ENCODE results near the gene ZC3HAV1. TPM values are rescaled to one million over a fixed set of nuclear protein-coding genes. Genes with fewer than 3 reads are reported as not detected.
A peak's percentile ranks its signal among the peaks of the same experiment; 100 is the strongest.
"Not testable (repeated sequence)": the region's sequence is repeated elsewhere in the genome, so short reads cannot be mapped to it uniquely, and the experiment has no call there.

ZC3HAV1 gene
- total RNA-seq, 2 experiments from 2014 or later = 131 to 134 TPM

GRCh38 chr7:139034336-139034735, 75.2 kb downstream of the ZC3HAV1 start:
- peaks cover 18% of the 10 kb centered on the region for H3K4me1 Mint-ChIP-seq (ENCODE audit: low read depth)
- H3K4me3 Mint-ChIP-seq = peak overlapping the region; percentile 79
- DNase-seq = no peak
- intact Hi-C loops (cut with micrococcal nuclease) = no loop called here
- CTCF ChIA-PET = interaction anchor here (1.3 kb wide), 1 partner anchor 40 kb away, joined by 5 read pairs; no protein-coding TSS in a partner anchor
- no peaks in the 10 kb centered on the region for H3K27me3 Mint-ChIP-seq (ENCODE audit: low read depth)
- peaks cover 12% of the 10 kb centered on the region for H3K36me3 Mint-ChIP-seq (ENCODE audit: low read depth)
- no peaks in the 10 kb centered on the region for H3K9me3 Mint-ChIP-seq
- H3K27ac Mint-ChIP-seq = no peak overlapping the region

GRCh38 chr7:139033346-139034114, 76.0 kb downstream of the ZC3HAV1 start:
- Mint-ChIP-seq H3K4me3 (no peak overlapping the region), H3K9me3 (no peaks in the 10 kb centered on the region)
- intact Hi-C loops (cut with micrococcal nuclease) = no loop called here

GRCh38 chr7:139032473-139032872, 77.0 kb downstream of the ZC3HAV1 start:
- Mint-ChIP-seq H3K27ac (no peak overlapping the region), H3K36me3 (ENCODE audit: low read depth) (peaks cover 23% of the 10 kb centered on the region), H3K9me3 (no peaks in the 10 kb centered on the region), H3K4me1 (ENCODE audit: low read depth) (peaks cover 18% of the 10 kb centered on the region), H3K27me3 (ENCODE audit: low read depth) (no peaks in the 10 kb centered on the region), H3K4me3 (no peak overlapping the region)
- intact Hi-C loops (cut with micrococcal nuclease) = no loop called here
- CTCF ChIA-PET = interaction anchor here (0.7 to 1.2 kb wide), 2 partner anchors 14 to 65 kb away, joined by 3 to 5 read pairs; no protein-coding TSS in a partner anchor
- no peak for DNase-seq

More at GRCh38 chr7:139033346-139034114, 76.0 kb downstream of the ZC3HAV1 start:
- DNase-seq = no peak
- Mint-ChIP-seq H3K36me3 (ENCODE audit: low read depth) (peaks cover 18% of the 10 kb centered on the region), H3K4me1 (ENCODE audit: low read depth) (peaks cover 18% of the 10 kb centered on the region), H3K27ac (no peak overlapping the region), H3K27me3 (ENCODE audit: low read depth) (no peaks in the 10 kb centered on the region)
- CTCF ChIA-PET = interaction anchor here (0.6 to 1.2 kb wide), 4 partner anchors 13 to 146 kb away, joined by 3 to 5 read pairs (median 4); no protein-coding TSS in a partner anchor

GRCh38 chr7:139029353-139029752, 80.2 kb downstream of the ZC3HAV1 start:
- Mint-ChIP-seq H3K9me3 (no peaks in the 10 kb centered on the region), H3K27ac (no peak overlapping the region), H3K36me3 (ENCODE audit: low read depth) (peaks cover 37% of the 10 kb centered on the region), H3K4me3 (no peak overlapping the region), H3K27me3 (ENCODE audit: low read depth) (no peaks in the 10 kb centered on the region), H3K4me1 (ENCODE audit: low read depth) (peaks cover 6% of the 10 kb centered on the region)
- DNase-seq = no peak
- intact Hi-C loops (cut with micrococcal nuclease) = no loop called here
- CTCF ChIA-PET = interaction anchor here (4.4 kb wide), 1 partner anchor 11 kb away, joined by 19 read pairs; no protein-coding TSS in a partner anchor

GRCh38 chr7:139026551-139026950, 83.0 kb downstream of the ZC3HAV1 start:
- DNase-seq = no peak
- CTCF ChIA-PET = interaction anchor here (4.4 kb wide), 1 partner anchor 8 kb away, joined by 19 read pairs; no protein-coding TSS in a partner anchor
- no peaks in the 10 kb centered on the region for H3K27me3 Mint-ChIP-seq (ENCODE audit: low read depth)
- no peaks in the 10 kb centered on the region for H3K9me3 Mint-ChIP-seq
- intact Hi-C loops (cut with micrococcal nuclease) = no loop called here
- H3K27ac Mint-ChIP-seq = no peak overlapping the region
- H3K36me3 Mint-ChIP-seq (ENCODE audit: low read depth) = peaks cover 38% of the 10 kb centered on the region
- no peaks in the 10 kb centered on the region for H3K4me1 Mint-ChIP-seq (ENCODE audit: low read depth)
- H3K4me3 Mint-ChIP-seq = no peak overlapping the region

GRCh38 chr7:139025861-139026260, 83.7 kb downstream of the ZC3HAV1 start:
- H3K27me3 Mint-ChIP-seq (ENCODE audit: low read depth); DNase-seq; H3K4me3 Mint-ChIP-seq; H3K9me3 Mint-ChIP-seq; H3K27ac Mint-ChIP-seq; H3K4me1 Mint-ChIP-seq (ENCODE audit: low read depth); intact Hi-C loops (cut with micrococcal nuclease): not testable (repeated sequence)
- peaks cover 36% of the 10 kb centered on the region for H3K36me3 Mint-ChIP-seq (ENCODE audit: low read depth)
- CTCF ChIA-PET = interaction anchor here (4.4 kb wide), 1 partner anchor 8 kb away, joined by 19 read pairs; no protein-coding TSS in a partner anchor

GRCh38 chr7:139023076-139023475, 86.4 kb downstream of the ZC3HAV1 start:
- no peak overlapping the region for H3K4me3 Mint-ChIP-seq
- intact Hi-C loops (cut with micrococcal nuclease) = no loop called here
- H3K4me1 Mint-ChIP-seq (ENCODE audit: low read depth) = no peaks in the 10 kb centered on the region
- peaks cover 20% of the 10 kb centered on the region for H3K36me3 Mint-ChIP-seq (ENCODE audit: low read depth)
- CTCF ChIA-PET = no interaction called here
- H3K27ac Mint-ChIP-seq = no peak overlapping the region
- H3K9me3 Mint-ChIP-seq = no peaks in the 10 kb centered on the region
- no peaks in the 10 kb centered on the region for H3K27me3 Mint-ChIP-seq (ENCODE audit: low read depth)
- DNase-seq = no peak

GRCh38 chr7:139022286-139022685, 87.2 kb downstream of the ZC3HAV1 start:
- H3K36me3 Mint-ChIP-seq (ENCODE audit: low read depth) = peaks cover 16% of the 10 kb centered on the region
- peaks cover under 1% of the 10 kb centered on the region for H3K4me1 Mint-ChIP-seq (ENCODE audit: low read depth)
- H3K4me3 Mint-ChIP-seq = no peak overlapping the region
- CTCF ChIA-PET = interaction anchor here (0.6 to 1.2 kb wide), 2 partner anchors 36 to 136 kb away, joined by 3 to 4 read pairs; no protein-coding TSS in a partner anchor
- DNase-seq = no peak
- no peaks in the 10 kb centered on the region for H3K9me3 Mint-ChIP-seq
- no peaks in the 10 kb centered on the region for H3K27me3 Mint-ChIP-seq (ENCODE audit: low read depth)
- H3K27ac Mint-ChIP-seq = no peak overlapping the region
- intact Hi-C loops (cut with micrococcal nuclease) = no loop called here

GRCh38 chr7:139018910-139019309, 90.6 kb downstream of the ZC3HAV1 start:
- Mint-ChIP-seq H3K4me3 (no peak overlapping the region), H3K27me3 (ENCODE audit: low read depth) (no peaks in the 10 kb centered on the region), H3K9me3 (no peaks in the 10 kb centered on the region), H3K27ac (no peak overlapping the region), H3K4me1 (ENCODE audit: low read depth) (peaks cover 4% of the 10 kb centered on the region), H3K36me3 (ENCODE audit: low read depth) (peaks cover 4% of the 10 kb centered on the region)
- intact Hi-C loops (cut with micrococcal nuclease) = no loop called here
- CTCF ChIA-PET = interaction anchor here (0.6 to 4.0 kb wide), 6 partner anchors 9 to 600 kb away, joined by 3 to 19 read pairs (median 6); partner anchors contain the start of gene FMC1
- DNase-seq = no peak

- no peaks in the 10 kb centered on the region for H3K36me3 Mint-ChIP-seq (ENCODE audit: low read depth)
- H3K27ac Mint-ChIP-seq = no peak overlapping the region
- H3K27me3 Mint-ChIP-seq (ENCODE audit: low read depth) = no peaks in the 10 kb centered on the region
- CTCF ChIA-PET = interaction anchor here (0.7 to 4.0 kb wide), 28 partner anchors 9 to 483 kb away, joined by 3 to 19 read pairs (median 4); no protein-coding TSS in a partner anchor
- DNase-seq = peak; percentile 80
- H3K4me3 Mint-ChIP-seq = no peak overlapping the region
- H3K9me3 Mint-ChIP-seq = no peaks in the 10 kb centered on the region
- peaks cover 4% of the 10 kb centered on the region for H3K4me1 Mint-ChIP-seq (ENCODE audit: low read depth)
- intact Hi-C loops (cut with micrococcal nuclease) = loop anchor here (1.0 kb wide), 4 partner anchors 8 to 131 kb away; no protein-coding TSS in a partner anchor
Observed at GRCh38 chr7:139016931-139017511, 92.5 kb downstream of the ZC3HAV1 start.

GRCh38 chr7:139011373-139011772, 98.1 kb downstream of the ZC3HAV1 start:
- H3K27me3 Mint-ChIP-seq (ENCODE audit: low read depth) = no peaks in the 10 kb centered on the region
- H3K9me3 Mint-ChIP-seq = no peaks in the 10 kb centered on the region
- no peak overlapping the region for H3K27ac Mint-ChIP-seq
- DNase-seq = no peak
- H3K36me3 Mint-ChIP-seq (ENCODE audit: low read depth) = no peaks in the 10 kb centered on the region
- intact Hi-C loops (cut with micrococcal nuclease) = no loop called here
- no peak overlapping the region for H3K4me3 Mint-ChIP-seq
- CTCF ChIA-PET = interaction anchor here (0.5 to 0.7 kb wide), 2 partner anchors 368 to 1009 kb away, joined by 3 read pairs; partner anchors contain the start of gene CREB3L2
- H3K4me1 Mint-ChIP-seq (ENCODE audit: low read depth) = no peaks in the 10 kb centered on the region

- CTCF ChIA-PET = interaction anchor here (0.7 to 2.0 kb wide), 2 partner anchors 13 to 405 kb away, joined by 3 to 7 read pairs; no protein-coding TSS in a partner anchor
- Mint-ChIP-seq H3K36me3 (ENCODE audit: low read depth) (no peaks in the 10 kb centered on the region), H3K4me3 (no peak overlapping the region), H3K9me3 (peaks cover 21% of the 10 kb centered on the region), H3K27ac (no peak overlapping the region), H3K4me1 (ENCODE audit: low read depth) (peaks cover 2% of the 10 kb centered on the region), H3K27me3 (ENCODE audit: low read depth) (no peaks in the 10 kb centered on the region)
- intact Hi-C loops (cut with micrococcal nuclease) = no loop called here
- no peak for DNase-seq
Observed at GRCh38 chr7:139004321-139005090, 105.0 kb downstream of the ZC3HAV1 start.

All from activated naive CD4-positive, alpha-beta T cell treated with anti-CD3 and anti-CD28 coated beads for 36 hours (primary cell).